ENCODE measurements around the gene EIF3I.

EIF3I gene

DNA sequence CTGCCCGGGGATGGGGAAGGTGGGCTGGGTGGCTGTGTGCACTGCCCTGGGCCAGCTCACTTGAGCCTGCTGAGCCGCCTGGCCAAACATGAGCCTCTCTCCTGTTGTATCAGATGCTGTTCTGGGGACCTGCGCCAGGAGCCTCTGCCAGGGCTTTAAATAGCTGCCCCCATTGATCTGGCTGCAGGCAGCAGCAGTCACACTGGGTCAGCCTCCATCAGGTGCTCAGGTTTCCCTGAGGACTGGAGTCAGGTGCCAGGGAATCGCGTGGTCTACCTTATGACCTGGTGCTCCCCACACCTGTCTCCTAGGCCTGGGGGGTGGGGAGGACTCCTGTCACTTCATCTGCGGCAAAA lies 22.5 kb upstream of the EIF3I start:
- DNase-seq, result no peak
- Mint-ChIP-seq H3K27ac (no peak overlapping the region), H3K4me1 (peaks cover 65% of the 10 kb centered on the region), H3K27me3 (ENCODE audit: low read depth, poor library complexity) (peaks cover 8% of the 10 kb centered on the region), H3K9me3 (no peaks in the 10 kb centered on the region), H3K4me3 (peak overlapping the region; percentile 83), H3K36me3 (ENCODE audit: low read depth) (peaks cover 15% of the 10 kb centered on the region)
- TF ChIP-seq CTCF (IDR thresholded peaks at IDR 0.05), result no peak

DNA sequence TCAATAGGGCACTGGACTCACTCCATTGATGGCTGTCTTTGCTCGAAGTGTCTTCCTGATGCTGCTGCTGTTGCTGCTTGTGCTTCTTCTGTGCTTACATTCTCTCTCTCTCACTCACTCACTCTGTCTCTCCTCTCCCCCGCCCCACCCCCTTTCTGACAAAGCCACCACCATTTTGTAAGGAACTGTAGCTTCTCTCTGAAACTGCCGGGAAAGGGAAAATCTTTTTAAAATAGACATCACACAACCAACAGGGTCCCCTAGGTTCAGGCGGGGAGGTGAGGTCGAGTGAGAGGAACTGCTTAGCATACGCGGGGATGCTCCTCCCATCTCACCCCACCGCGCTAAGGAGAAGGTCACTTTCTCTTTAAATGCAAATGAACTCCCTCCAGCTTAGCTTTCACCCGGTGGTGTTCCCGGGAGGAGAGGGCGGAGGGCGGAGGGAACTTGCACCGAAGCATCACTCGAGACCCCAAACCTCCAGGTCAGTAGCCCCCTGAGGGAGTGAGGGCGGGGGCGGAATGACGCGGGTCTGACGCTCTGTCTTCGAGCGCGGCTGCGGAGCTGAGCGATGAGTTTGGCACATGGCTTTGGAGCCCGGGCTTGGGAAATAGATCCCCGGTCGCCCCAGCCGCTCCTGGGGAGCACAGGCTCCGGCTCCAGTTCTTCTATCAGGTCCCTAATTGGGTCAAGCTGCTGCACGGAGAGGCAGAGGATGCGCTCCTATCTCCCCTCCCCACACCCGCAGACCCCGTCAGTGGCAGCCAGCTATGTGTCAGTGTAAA lies 21.8 kb upstream of the EIF3I start, which contains the start of gene CCDC28B:
Gene CCDC28B (plus strand): TSS at position 370 of the 785 bp plus-strand sequence. CDS start 1,341 bp downstream, outside the sequence.
- peak within 1 kb of the TSS; percentile 83 for H3K4me3 Mint-ChIP-seq
- peaks cover 8% of the 10 kb centered on the region for H3K27me3 Mint-ChIP-seq (ENCODE audit: low read depth, poor library complexity)
- H3K9me3 Mint-ChIP-seq, result no peaks in the 10 kb centered on the region
- peak; percentile 76 for DNase-seq
- peaks cover 15% of the 10 kb centered on the region for H3K36me3 Mint-ChIP-seq (ENCODE audit: low read depth)
- peak within 1 kb of the TSS; percentile 2 for H3K27ac Mint-ChIP-seq
- no peak for TF ChIP-seq CTCF (IDR thresholded peaks at IDR 0.05)
- peaks cover 70% of the 10 kb centered on the region for H3K4me1 Mint-ChIP-seq

DNA sequence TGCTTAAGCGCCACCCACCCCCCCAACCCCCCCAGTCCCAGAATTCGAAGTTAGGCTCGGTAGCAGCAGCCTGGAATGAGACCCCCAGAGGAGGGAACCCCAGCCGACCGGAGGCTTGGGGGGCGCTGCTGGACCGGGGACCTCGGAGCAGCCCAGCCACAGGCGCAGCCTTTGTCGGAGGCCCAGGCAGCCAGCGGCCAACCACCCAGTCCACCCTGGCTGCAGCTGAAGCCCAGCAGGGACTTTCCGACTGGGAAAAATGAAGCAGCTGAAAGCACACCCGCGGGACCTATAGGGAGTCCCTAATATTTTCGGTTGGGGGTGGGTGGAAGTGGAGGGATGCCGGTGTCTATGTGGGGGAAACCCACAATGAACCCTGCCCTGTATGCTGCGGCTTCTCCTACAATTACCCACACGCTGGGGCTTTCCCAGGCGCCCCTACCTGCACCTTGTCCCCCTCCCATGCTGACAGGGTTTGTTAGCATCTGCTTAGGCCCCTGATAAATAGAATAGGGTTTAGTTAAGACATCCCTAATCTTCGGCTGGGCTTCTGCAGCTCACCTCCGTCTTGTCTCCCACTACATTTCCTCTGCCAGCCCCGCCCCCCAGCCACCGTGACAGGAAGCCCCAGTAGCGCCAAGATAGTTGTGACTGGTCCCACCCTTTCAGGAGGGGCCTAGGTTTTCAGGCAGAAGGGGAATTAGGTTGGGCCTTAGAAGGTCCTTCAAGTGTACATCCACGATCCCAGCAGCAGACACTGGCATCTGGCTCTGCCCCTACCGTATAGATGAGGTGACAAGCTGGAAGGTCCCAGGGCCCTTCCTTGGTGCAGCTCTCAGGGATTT lies 21.0 kb upstream of the EIF3I start:
- H3K36me3 Mint-ChIP-seq (ENCODE audit: low read depth), result peaks cover 12% of the 10 kb centered on the region
- H3K27ac Mint-ChIP-seq, result peak overlapping the region; percentile 37
- peak; percentile 65 for DNase-seq
- no peaks in the 10 kb centered on the region for H3K9me3 Mint-ChIP-seq
- H3K4me1 Mint-ChIP-seq, result peaks cover 75% of the 10 kb centered on the region
- TF ChIP-seq CTCF (IDR thresholded peaks at IDR 0.05), result no peak
- peak overlapping the region; percentile 83 for H3K4me3 Mint-ChIP-seq
- peaks cover 4% of the 10 kb centered on the region for H3K27me3 Mint-ChIP-seq (ENCODE audit: low read depth, poor library complexity)

- H3K27me3 Mint-ChIP-seq (ENCODE audit: low read depth, poor library complexity), result peaks cover 4% of the 10 kb centered on the region
- peaks cover 4% of the 10 kb centered on the region for H3K36me3 Mint-ChIP-seq (ENCODE audit: low read depth)
- H3K9me3 Mint-ChIP-seq, result no peaks in the 10 kb centered on the region
- H3K4me3 Mint-ChIP-seq, result peak overlapping the region; percentile 92
- no peak for DNase-seq
- H3K27ac Mint-ChIP-seq, result no peak overlapping the region
- TF ChIP-seq CTCF (IDR thresholded peaks at IDR 0.05), result no peak
- peaks cover 57% of the 10 kb centered on the region for H3K4me1 Mint-ChIP-seq
Observed at GRCh38 chr1:32204943-32205361, 17.3 kb upstream of the EIF3I start.

DNA sequence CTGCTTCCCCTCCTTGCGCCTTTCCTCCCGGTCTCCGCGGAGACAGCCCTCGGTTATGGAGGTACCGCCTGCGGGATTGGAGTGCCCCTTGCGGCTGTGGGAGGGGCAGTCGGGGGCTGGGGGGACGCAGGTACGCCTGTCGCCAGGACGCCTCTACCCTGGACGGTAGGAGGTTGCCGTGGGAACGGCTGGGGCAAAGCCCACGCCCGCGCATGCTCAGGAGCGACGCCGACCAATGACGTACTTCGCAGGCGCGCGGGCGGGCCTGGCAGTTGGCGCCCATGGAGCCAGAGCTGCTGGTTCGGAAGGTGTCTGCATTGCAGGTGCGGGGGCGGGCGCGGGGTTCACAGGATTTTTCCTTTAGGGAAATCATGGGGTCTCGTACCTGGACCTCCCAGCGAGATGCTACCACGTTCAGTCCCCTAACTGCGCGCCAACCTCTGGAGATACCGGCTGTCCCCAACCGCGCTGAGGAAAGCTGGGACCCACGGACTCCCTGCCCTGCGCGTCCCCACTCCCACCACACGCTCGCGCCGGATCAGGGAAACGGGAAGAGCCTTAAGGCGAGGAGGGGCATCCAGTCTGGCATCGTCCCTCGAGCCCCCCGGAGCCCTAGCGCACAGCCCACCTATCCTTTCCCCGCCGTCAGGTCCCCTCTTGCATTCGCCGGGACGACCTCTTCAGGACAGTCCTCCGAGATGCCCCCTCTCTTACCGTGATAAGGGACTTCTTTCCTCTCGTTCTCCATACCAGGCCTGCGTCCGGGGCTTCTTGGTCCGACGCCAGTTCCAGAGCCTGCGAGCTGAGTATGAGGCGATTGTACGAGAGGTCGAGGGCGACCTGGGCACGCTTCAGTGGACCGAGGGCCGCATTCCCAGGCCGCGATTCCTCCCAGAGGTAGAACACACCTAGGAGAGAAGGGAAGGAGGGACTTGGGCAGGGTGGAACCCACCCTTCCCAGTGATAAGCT lies 16.5 kb upstream of the EIF3I start, which contains the start of gene IQCC:
Gene IQCC (plus strand): TSS at position 271 of the 970 bp plus-strand sequence. CDS start 11 bp downstream, at position 282.
- no peaks in the 10 kb centered on the region for H3K9me3 Mint-ChIP-seq
- peak; percentile 89 for DNase-seq
- peak within 1 kb of the TSS; percentile 92 for H3K4me3 Mint-ChIP-seq
- TF ChIP-seq CTCF (IDR thresholded peaks at IDR 0.05), result no peak
- peaks cover 4% of the 10 kb centered on the region for H3K27me3 Mint-ChIP-seq (ENCODE audit: low read depth, poor library complexity)
- peaks cover 4% of the 10 kb centered on the region for H3K36me3 Mint-ChIP-seq (ENCODE audit: low read depth)
- peak within 1 kb of the TSS; percentile 94 for H3K27ac Mint-ChIP-seq
- H3K4me1 Mint-ChIP-seq, result peaks cover 51% of the 10 kb centered on the region

Data from nephron progenitor cell (in vitro differentiated cells).